NT2/D1 (cell line): ENCODE results near the gene MORN4.

Experiments used
- DNase-seq: peaks from one replicate; pipeline ENCODE4 v3.0.0-alpha.2; 2011; ENCODE audit warnings: low read depth, low spot score
- H3K27me3 ChIP-seq: 2 replicates; pipeline ENCODE4 v1.6.0; 2011; ENCODE audit warnings: mild to moderate bottlenecking; ENCODE audit not compliant: insufficient read length, insufficient read depth
- H3K36me3 ChIP-seq: 2 replicates; pipeline ENCODE4 v1.6.1; 2011; ENCODE audit warnings: mild to moderate bottlenecking, low read length, mixed read lengths; ENCODE audit not compliant: insufficient read depth, insufficient read length
- H3K4me1 ChIP-seq: 2 replicates; pipeline ENCODE4 v1.5.1; 2011; ENCODE audit not compliant: insufficient read depth, insufficient read length
- H3K4me3 ChIP-seq: 2 replicates; pipeline ENCODE4 v1.5.1; 2011; ENCODE audit warnings: low read depth; ENCODE audit not compliant: insufficient read length
- H3K9ac ChIP-seq: 2 replicates; pipeline ENCODE4 v1.6.0; 2011; ENCODE audit warnings: low read depth; ENCODE audit not compliant: insufficient read length
- H3K9me3 ChIP-seq: 2 replicates; pipeline ENCODE4 v1.5.1; 2011; ENCODE audit warnings: mild to moderate bottlenecking, low read length; ENCODE audit not compliant: insufficient read depth
- SUZ12 ChIP-seq: IDR thresholded peaks from 2 replicates; pipeline ENCODE4 v1.6.1; 2011; ENCODE audit not compliant: insufficient read length, insufficient read depth; ENCODE audit errors: extremely low read depth
- YY1 ChIP-seq: IDR thresholded peaks from 2 replicates; pipeline ENCODE4 v1.6.1; 2011; ENCODE audit not compliant: insufficient read length, insufficient read depth
- ZNF274 ChIP-seq: IDR thresholded peaks from 2 replicates; pipeline ENCODE4 v1.6.1; 2011; ENCODE audit warnings: mild to moderate bottlenecking, low read depth, low read length

MORN4 gene

DNA sequence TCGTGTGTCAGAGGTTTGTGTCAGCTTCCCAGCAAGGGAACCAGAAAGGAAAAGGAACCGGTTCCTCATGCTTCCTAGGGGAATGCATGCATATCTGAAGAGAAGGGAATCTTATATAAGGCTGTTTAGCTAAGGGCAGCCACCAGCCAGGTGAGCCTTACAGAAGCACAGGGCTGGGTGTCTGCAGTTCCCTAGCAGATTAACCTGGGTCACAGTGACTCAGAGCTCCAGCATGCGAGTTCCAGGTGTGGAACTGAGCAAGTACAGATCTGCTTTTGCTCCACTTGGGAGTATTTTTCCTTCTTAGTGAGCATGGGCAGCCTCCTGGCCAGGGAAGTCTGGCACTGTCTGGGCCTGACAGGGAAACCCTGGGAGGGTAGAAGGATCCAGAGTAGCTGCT lies 61.7 kb downstream of the MORN4 start:
- TF ChIP-seq SUZ12 = no peak
- no peak for TF ChIP-seq YY1
- TF ChIP-seq ZNF274 = no peak
- Histone ChIP-seq H3K4me1 (peaks cover 14% of the 10 kb centered on the region), H3K9ac (peak overlapping the region; percentile 50), H3K27me3 (no peaks in the 10 kb centered on the region), H3K36me3 (peaks cover 23% of the 10 kb centered on the region), H3K9me3 (no peaks in the 10 kb centered on the region), H3K4me3 (no peak overlapping the region)
- no peak for DNase-seq

DNA sequence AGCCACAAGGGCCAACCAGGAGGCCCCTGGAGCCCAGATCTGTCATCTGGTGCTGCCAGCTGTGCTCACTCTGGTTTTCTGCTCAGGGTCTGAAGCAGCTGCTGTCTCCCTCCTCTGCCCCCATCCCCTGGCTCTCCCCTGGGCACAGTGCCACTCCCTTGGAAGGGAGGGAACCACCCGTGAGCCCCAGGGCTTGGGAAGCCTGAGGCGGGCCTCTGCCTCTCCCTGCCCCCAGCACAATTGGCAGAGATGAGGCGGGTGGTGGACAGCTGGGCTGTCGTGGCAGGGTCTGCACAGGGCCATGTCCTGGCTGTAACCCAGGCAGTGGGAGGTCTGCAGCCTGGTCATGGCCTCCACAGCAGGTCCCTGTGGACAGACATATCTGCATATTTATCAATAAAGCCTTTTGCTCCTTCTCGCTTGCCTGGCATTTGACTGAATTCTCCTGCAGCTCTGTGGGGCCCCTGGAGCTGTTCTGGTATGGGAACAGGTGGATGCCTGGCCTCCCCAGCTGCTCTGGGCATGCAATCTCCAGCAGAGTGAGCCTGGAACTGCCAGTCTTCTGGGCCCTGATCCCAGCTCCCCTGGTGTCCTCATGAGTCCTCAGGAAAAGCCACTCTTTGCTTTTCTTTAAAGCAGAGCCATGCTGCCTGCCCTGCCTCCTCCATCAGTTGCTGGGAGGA lies 62.4 kb downstream of the MORN4 start:
- Histone ChIP-seq H3K4me1 (peaks cover 14% of the 10 kb centered on the region), H3K9ac (no peak overlapping the region), H3K4me3 (no peak overlapping the region), H3K27me3 (no peaks in the 10 kb centered on the region), H3K9me3 (no peaks in the 10 kb centered on the region), H3K36me3 (peaks cover 23% of the 10 kb centered on the region)
- DNase-seq = no peak
- TF ChIP-seq ZNF274 (no peak), SUZ12 (no peak), YY1 (no peak)

DNA sequence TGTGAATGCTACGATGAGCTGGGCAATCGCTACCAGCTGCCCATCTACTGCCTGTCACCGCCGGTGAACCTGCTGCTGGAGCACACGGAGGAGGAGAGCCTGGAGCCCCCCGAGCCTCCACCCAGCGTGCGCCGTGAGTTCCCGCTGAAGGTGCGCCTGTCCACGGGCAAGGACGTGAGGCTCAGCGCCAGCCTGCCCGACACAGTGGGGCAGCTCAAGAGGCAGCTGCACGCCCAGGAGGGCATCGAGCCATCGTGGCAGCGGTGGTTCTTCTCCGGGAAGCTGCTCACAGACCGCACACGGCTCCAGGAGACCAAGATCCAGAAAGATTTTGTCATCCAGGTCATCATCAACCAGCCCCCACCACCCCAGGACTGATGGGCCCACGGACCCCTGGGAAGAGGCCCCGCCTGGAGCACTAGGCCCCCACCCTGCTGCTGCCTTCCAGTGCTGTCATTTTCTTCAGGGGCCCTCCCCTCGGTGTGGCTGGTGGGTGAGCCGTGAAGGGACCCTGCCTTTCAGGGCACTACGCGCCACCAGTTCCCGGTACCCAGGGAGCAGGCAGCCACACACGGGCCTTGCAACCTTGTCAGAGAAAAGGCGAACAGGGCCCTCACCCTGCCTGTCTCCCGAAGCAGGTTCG lies 63.0 kb downstream of the MORN4 start:
- TF ChIP-seq SUZ12 (no peak), YY1 (no peak), ZNF274 (no peak)
- no peak for DNase-seq
- Histone ChIP-seq H3K27me3 (no peaks in the 10 kb centered on the region), H3K4me1 (peaks cover 14% of the 10 kb centered on the region), H3K9ac (no peak overlapping the region), H3K36me3 (peaks cover 23% of the 10 kb centered on the region), H3K4me3 (no peak overlapping the region), H3K9me3 (no peaks in the 10 kb centered on the region)

DNA sequence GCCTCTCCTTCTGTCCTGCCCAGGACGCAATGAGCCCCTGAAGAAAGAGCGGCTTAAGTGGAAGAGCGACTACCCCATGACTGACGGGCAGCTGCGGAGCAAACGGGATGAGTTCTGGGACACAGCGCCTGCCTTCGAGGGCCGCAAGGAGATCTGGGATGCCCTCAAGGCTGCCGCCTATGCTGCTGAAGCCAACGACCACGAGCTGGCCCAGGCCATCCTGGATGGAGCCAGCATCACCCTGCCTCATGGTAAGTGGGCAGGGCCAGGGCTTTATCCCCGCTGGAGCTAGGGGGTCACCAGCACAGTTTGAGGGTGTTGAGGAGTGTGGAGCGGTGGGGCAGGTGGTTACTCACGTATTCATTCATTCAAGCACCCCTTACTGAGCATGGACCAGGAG lies 65.4 kb downstream of the MORN4 start:
- H3K4me1 ChIP-seq = peaks cover 11% of the 10 kb centered on the region
- H3K9me3 ChIP-seq = no peaks in the 10 kb centered on the region
- H3K4me3 ChIP-seq = no peak overlapping the region
- H3K36me3 ChIP-seq = peaks cover 23% of the 10 kb centered on the region
- TF ChIP-seq ZNF274 (no peak), YY1 (no peak), SUZ12 (no peak)
- no peak overlapping the region for H3K9ac ChIP-seq
- H3K27me3 ChIP-seq = no peaks in the 10 kb centered on the region
- DNase-seq = no peak

DNA sequence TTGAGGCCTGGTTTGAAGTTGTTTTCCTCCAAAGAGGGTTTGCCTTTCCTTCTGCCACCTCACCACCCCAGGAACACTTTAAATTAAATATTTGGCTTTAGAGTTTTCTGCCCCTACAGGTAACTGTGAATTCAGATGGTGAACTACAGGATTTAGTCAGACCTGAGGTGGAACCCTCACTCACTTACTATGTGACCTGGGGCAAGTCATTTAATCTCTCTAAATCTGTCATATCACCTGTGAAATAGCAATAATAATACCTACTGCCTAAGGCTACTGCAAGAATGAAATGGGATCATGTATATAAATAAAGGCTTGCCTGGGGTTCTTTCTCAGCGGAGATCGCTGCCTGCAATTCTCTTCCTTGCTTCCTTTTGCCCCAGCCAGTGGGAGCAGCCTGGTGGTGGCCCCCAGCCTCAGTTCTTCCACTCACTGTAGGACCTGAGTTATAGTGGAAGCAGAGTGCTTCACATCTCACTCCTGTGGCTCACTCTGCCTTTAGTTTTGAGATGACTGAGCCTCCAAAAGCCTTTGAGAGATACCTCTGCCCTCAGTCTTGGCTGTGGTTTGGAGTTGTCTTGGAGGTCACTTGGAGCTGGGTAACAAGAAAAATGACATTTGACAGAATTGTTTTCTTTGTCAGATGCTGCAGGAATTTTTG lies 66.8 kb downstream of the MORN4 start:
- TF ChIP-seq YY1 (no peak), ZNF274 (no peak), SUZ12 (no peak)
- no peak overlapping the region for H3K4me3 ChIP-seq
- H3K9ac ChIP-seq = no peak overlapping the region

DNA sequence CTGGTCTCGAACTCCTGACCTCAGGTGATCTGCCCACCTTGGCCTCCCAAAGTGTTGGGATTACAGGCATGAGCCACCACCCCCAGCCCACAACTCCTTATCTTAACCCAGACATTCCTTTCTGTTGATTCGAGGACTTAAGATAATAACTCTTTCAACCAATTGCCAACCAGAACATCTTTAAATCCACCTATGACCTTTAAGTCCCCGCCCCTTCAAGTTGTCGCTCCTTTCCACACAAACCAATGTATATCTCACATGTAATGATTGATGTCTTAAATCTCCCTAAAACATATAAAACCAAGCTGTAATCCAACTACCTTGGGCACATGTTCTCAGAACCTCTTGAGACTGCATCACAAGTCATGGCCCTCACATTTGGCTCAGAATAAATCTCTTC lies 68.5 kb downstream of the MORN4 start:
- no peak overlapping the region for H3K4me3 ChIP-seq
- TF ChIP-seq ZNF274 (no peak), SUZ12 (no peak), YY1 (no peak)
- H3K9me3 ChIP-seq = no peaks in the 10 kb centered on the region
- H3K4me1 ChIP-seq = no peaks in the 10 kb centered on the region
- no peak for DNase-seq
- H3K9ac ChIP-seq = no peak overlapping the region
- H3K27me3 ChIP-seq = no peaks in the 10 kb centered on the region
- peaks cover 12% of the 10 kb centered on the region for H3K36me3 ChIP-seq

More for the DNA sequence above, 66.8 kb downstream of the MORN4 start:
- H3K9me3 ChIP-seq = no peaks in the 10 kb centered on the region
- no peak for DNase-seq
- no peaks in the 10 kb centered on the region for H3K4me1 ChIP-seq
- peaks cover 23% of the 10 kb centered on the region for H3K36me3 ChIP-seq
- H3K27me3 ChIP-seq = no peaks in the 10 kb centered on the region
